ENCODE results near the gene EI24. TPM values are rescaled to one million over a fixed set of nuclear protein-coding genes. Genes with fewer than 3 reads are reported as not detected.
A peak's percentile ranks its signal among the peaks of the same experiment; 100 is the strongest.

Gene EI24
- total and polyA plus RNA-seq, 9 of the 15 experiments (the other 6 are each of a cell fraction or from before 2014, with no cell fraction given), result 50.4 to 260 (median 168) TPM

GRCh38 chr11:125568970-125569914 lies at the start of gene EI24 (continued):
- TF ChIP-seq RREB1 (CRISPR knock-in tag; IDR thresholded peaks at IDR 0.05) (no peak), SRSF7 (optimal IDR thresholded peaks at IDR 0.05; ENCODE audit: low read depth, low read length) (no peak), RAD21 (CRISPR knock-in tag; conservative IDR thresholded peaks at IDR 0.05 in 1 of 2, IDR thresholded peaks at IDR 0.05 in 1 of 2) (peak; percentile 65 to 68), STAT5A (IDR thresholded peaks at IDR 0.05; ENCODE audit: borderline replicate concordance, low read length) (no peak), ZC3H4 (CRISPR knock-in tag; IDR thresholded peaks at IDR 0.05; ENCODE audit: borderline replicate concordance) (no peak), TARDBP (IDR thresholded peaks at IDR 0.05) (no peak), AFF1 (IDR thresholded peaks at IDR 0.05; ENCODE audit: low read depth in 1 of 2, partially characterized antibody in 2 of 2) (peak in 1 of 2 experiments; percentile 82), HIVEP1 (CRISPR knock-in tag; IDR thresholded peaks at IDR 0.05) (no peak), FOXJ3 (CRISPR knock-in tag; IDR thresholded peaks at IDR 0.05) (no peak), NRF1 (conservative IDR thresholded peaks at IDR 0.05 in 1 of 2, IDR thresholded peaks at IDR 0.05 in 1 of 2) (peak; percentile 91 to 92), HDAC1 (IDR thresholded peaks at IDR 0.05) (peak in 1 of 2 experiments; percentile 47; a peak in 2 of 4 replicates), PRDM10 (IDR thresholded peaks at IDR 0.05; ENCODE audit: partially characterized antibody) (no peak)
